Measurements from ENCODE around the gene HOGA1. TPM values are rescaled to one million over a fixed set of nuclear protein-coding genes. Genes with fewer than 3 reads are reported as not detected.

The HOGA1 gene
- total and polyA plus RNA-seq, 2 of the 13 experiments (the other 11 are each of a cell fraction or from before 2014, with no cell fraction given) = 7.6 to 19.5 TPM

DNA sequence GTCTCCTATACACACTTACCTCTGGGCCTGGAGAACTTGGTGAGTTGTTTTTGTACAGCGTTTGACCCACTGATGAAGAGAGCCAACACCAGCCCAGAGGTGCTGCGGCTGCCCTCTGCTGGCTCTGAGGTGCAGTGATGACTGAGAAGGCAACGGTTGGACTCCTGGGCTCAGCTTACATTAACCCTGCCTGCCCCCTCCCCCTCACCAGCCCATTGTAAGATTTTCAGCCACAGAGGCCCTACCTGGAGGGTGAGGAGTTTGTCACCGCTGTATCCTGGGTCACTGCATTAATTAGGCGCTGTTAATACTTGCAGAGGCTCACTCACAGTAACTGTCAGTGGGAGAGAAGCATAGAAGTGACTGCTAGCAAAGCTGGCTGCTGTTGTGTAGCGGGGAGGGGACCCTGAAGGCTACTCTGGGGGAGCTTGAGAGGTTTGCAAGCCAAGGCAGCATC lies 30.6 kb upstream of the HOGA1 start (continued):
- TF ChIP-seq, protein P1, sequence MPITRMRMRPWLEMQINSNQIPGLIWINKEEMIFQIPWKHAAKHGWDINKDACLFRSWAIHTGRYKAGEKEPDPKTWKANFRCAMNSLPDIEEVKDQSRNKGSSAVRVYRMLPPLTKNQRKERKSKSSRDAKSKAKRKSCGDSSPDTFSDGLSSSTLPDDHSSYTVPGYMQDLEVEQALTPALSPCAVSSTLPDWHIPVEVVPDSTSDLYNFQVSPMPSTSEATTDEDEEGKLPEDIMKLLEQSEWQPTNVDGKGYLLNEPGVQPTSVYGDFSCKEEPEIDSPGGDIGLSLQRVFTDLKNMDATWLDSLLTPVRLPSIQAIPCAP (CRISPR knock-in tag; IDR thresholded peaks at IDR 0.05; ENCODE audit: low read depth) = no peak
- TF ChIP-seq, protein P2, sequence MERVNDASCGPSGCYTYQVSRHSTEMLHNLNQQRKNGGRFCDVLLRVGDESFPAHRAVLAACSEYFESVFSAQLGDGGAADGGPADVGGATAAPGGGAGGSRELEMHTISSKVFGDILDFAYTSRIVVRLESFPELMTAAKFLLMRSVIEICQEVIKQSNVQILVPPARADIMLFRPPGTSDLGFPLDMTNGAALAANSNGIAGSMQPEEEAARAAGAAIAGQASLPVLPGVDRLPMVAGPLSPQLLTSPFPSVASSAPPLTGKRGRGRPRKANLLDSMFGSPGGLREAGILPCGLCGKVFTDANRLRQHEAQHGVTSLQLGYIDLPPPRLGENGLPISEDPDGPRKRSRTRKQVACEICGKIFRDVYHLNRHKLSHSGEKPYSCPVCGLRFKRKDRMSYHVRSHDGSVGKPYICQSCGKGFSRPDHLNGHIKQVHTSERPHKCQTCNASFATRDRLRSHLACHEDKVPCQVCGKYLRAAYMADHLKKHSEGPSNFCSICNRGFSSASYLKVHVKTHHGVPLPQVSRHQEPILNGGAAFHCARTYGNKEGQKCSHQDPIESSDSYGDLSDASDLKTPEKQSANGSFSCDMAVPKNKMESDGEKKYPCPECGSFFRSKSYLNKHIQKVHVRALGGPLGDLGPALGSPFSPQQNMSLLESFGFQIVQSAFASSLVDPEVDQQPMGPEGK (CRISPR knock-in tag; IDR thresholded peaks at IDR 0.05) = 0 out of 2 replicates have a peak, but pooled peaks have one; percentile 40
- TF ChIP-seq MYPOP (CRISPR knock-in tag; IDR thresholded peaks at IDR 0.05) = no peak
- TF ChIP-seq ZEB1 (IDR thresholded peaks at IDR 0.05; ENCODE audit: insufficient replicate concordance, low read depth) = no peak
- TF ChIP-seq CTCF (CRISPR knock-in tag; IDR thresholded peaks at IDR 0.05) = peak; percentile 95
- no peak for TF ChIP-seq TIGD3 (CRISPR knock-in tag; IDR thresholded peaks at IDR 0.05; ENCODE audit: borderline replicate concordance)
- no peak for TF ChIP-seq ZNF749 (CRISPR knock-in tag; IDR thresholded peaks at IDR 0.05; ENCODE audit: borderline replicate concordance)
- TF ChIP-seq DNMT1 (CRISPR knock-in tag; IDR thresholded peaks at IDR 0.05) = no peak
- TF ChIP-seq ARID5B (CRISPR knock-in tag; IDR thresholded peaks at IDR 0.05) = peak; percentile 36; the same call in 1 of the 2 replicates
- peak; percentile 56 for TF ChIP-seq TEAD3 (CRISPR knock-in tag; optimal IDR thresholded peaks at IDR 0.05; ENCODE audit: borderline replicate concordance)
- TF ChIP-seq FOSL2 (CRISPR knock-in tag; IDR thresholded peaks at IDR 0.05) = peak; percentile 39; the same call in 1 of the 2 replicates
- 0 out of 2 replicates have a peak, but pooled peaks have one; percentile 28 for TF ChIP-seq ZBTB20 (CRISPR knock-in tag; IDR thresholded peaks at IDR 0.05; ENCODE audit: borderline replicate concordance, low read depth)
- peak; percentile 38; the same call in 1 of the 2 replicates for TF ChIP-seq IRF2 (CRISPR knock-in tag; IDR thresholded peaks at IDR 0.05)
- TF ChIP-seq ZNF121 (CRISPR knock-in tag; IDR thresholded peaks at IDR 0.05) = no peak
- TF ChIP-seq ZNF660 (CRISPR knock-in tag; IDR thresholded peaks at IDR 0.05; ENCODE audit: borderline replicate concordance, low read depth) = no peak
- TF ChIP-seq SAFB2 (CRISPR knock-in tag; IDR thresholded peaks at IDR 0.05; ENCODE audit: borderline replicate concordance, low read depth) = no peak
- no peak for TF ChIP-seq NR2F6 (IDR thresholded peaks at IDR 0.05)
- TF ChIP-seq NR2F6 (CRISPR knock-in tag; IDR thresholded peaks at IDR 0.05) = 0 out of 2 replicates have a peak, but pooled peaks have one; percentile 45
- peak; percentile 72 for TF ChIP-seq RAD21 (CRISPR knock-in tag; IDR thresholded peaks at IDR 0.05)

Measured in HepG2 (cell line).